Posterior cingulate gyrus (tissue), 11 donors: ENCODE data around the gene CALM3.

ENCODE experiments used
- DNase-seq, 10 donors: peaks; one replicate each; pipeline versions ENCODE4 v3.0.0 to v3.0.0-alpha.2; 2020 to 2021; ENCODE audit warnings: mixed read lengths in 3 of 10
- intact Hi-C: fragments of 100-400 bp; cut with DNase I; formaldehyde crosslinking; loops from one replicate; pipeline ENCODE4 v1.15.1; 2023

Gene CALM3

GRCh38 chr19:46633130-46633529 lies 32.0 kb downstream of the CALM3 start:
- intact Hi-C loops: no loop called here
- peak in 1 of 10 donors; percentile 52 for DNase-seq

GRCh38 chr19:46634045-46634655 lies 33.0 kb downstream of the CALM3 start:
- intact Hi-C loops: no loop called here
- DNase-seq: peak in 9 of 10 donors; percentile 44 to 95 (median 72)

DNA sequence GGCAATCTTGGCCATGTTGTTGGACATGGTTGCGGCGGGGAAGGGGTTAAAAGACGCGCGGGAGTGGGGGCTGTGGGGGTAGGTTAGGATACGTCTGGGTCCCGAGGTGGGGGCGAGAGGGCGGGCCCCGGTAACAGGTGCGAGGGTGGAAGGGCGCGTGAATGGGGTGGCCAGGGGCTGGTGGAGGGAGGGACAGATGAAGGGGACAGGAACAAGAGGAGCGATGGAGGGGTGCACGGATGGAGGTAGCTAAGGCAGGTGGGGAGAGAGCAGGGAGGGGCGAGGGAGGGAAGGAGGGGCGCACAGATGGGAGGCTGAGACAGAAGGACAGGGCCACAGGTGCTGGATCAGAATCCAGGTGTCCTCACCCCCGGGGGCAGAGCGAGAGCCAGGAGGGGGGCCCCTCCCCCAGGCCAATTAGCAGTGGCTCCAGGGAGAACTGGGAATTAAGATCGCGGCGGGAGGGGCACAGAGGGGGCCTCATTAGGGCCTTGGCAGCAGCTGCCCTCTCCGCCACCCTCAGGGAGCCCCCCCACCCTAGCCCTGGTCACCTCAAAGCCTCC lies 33.6 kb downstream of the CALM3 start:
- intact Hi-C loops: no loop called here
- DNase-seq: no peak

GRCh38 chr19:46635920-46636761 lies 35.0 kb downstream of the CALM3 start, which contains the start of gene GNG8:
GNG8 (minus strand) TSS chr19:46636202; CDS start chr19:46634682, 1,520 bp downstream.
- peak in 2 of 10 donors; percentile 29 to 82 for DNase-seq

GRCh38 chr19:46637224-46637623 lies 36.1 kb downstream of the CALM3 start:
- DNase-seq: peak in 2 of 10 donors; percentile 27 to 63
- intact Hi-C loops: no loop called here

More at GRCh38 chr19:46635920-46636761, 35.0 kb downstream of the CALM3 start, which contains the start of gene GNG8:
- intact Hi-C loops: no loop called here

DNA sequence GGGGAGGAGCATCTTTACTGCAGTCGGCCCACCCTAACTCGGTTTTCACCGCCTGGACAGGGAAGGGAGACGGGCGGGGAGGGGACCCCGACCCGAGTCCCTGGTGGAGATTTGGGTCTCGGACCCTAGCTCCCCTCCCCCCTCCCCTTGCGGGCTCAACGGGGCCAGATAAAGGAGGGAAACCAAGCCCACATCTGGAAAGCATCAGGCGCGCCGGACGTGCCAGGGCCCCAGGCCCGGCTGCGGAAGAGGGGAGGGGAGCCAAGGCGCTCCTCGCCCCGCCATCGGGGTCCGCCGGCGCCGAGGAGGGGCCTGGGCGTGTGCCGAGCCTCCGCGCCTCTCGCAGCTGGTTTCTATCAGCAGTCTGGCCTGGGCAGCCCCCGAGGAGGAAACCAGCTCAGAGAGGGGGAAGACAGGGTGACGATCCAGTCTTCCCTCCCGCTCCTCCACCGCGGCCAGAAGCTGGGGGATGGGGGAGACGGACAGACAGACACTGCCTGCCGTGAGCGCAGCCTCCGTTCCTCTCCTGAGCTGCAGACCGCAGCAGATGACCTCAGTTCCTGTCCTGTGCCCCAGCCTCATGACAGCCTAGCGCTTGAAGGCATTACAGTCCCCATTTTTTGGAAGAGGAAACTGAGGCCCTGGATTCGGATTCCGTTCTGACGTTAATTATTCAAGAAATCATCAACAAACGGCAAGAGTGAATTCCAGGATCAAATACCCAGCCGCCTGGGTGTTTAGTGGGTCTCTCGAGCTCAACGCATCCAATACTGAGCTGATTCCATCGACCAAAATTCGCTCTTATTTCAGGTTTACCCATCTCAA lies 38.4 kb downstream of the CALM3 start:
- intact Hi-C loops: no loop called here
- peak in 2 of 10 donors; percentile 25 to 55 for DNase-seq

GRCh38 chr19:46640656-46641055 lies 39.5 kb downstream of the CALM3 start:
- intact Hi-C loops: no loop called here
- no peak for DNase-seq

DNA sequence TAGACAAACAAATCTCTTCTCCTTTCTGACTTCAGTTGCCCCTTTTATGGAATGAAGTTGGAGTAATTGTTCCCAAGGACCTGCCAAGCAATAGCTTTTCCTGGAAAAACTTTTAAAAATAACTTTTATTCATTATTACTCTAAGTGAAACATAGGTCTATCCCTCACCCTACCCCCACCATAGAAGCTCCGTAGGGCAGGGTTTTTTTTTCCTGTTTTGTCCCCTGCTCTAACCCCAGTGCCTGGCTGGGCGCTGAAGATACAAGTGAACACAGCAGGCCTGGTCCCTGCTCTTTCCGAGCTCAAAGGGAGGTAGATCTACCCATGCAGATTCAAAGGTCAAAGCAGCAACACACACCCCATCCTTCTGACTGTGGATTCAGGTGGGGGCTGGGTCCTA lies 43.6 kb downstream of the CALM3 start:
- DNase-seq: no peak
- intact Hi-C loops: no loop called here

- intact Hi-C loops: no loop called here
- no peak for DNase-seq
These were observed 45.3 kb downstream of the CALM3 start for GRCh38 chr19:46646402-46646801.

GRCh38 chr19:46648060-46648960 lies 47.2 kb downstream of the CALM3 start:
- peak in 1 of 10 donors; percentile 40 for DNase-seq
- intact Hi-C loops: no loop called here

DNA sequence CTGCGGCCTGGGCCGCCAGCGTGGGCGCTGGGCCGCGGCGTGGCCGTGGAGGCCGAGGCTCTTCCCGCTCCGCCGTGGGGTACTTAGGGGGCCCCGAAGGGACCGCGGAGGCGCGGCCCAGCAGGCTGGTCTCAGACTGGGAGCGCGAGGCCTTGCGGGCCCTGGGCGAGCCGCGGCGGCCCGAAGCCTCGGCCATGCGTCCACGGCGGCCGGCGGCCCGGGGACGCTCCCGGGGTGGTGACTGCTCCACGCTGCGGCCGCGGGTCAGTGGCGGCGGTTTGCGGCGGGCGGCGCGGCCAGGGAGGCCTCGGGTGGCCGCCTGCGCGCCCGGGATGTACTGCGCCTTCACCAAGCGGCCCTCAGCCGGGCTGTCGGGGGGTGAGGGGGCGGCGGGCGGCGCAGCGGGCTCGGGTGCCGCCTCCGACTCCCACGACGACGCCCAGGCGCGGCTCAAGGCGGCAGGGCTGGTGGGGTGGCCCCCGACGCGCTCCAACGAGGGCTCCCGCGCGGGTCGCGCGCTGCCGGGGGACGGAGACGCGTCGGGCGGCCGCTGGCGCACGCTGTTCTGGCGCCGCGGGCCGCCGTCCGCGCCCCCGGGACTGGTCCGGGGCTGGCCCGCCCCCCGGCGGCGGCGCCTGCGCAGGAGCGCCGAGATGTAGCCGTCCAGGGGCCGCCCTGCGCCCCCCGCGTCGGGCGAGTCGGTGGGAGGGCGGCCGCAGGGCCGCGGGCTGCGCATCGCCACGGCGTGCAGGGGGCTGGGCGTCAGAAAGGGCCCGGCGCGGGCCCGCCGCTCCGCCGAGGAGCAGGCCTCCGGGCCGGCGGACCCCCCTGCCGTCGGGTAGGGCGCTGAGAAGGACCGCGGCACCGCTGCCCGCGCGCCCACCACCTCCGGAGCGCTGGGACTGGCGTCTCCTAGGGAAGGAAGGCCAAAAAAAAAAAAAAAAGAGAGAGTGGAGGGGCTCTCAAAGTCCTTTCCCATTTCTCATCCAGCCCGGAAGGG lies 48.1 kb downstream of the CALM3 start:
- DNase-seq: peak in 1 of 10 donors; percentile 59
- intact Hi-C loops: no loop called here

GRCh38 chr19:46650445-46650844 lies 49.3 kb downstream of the CALM3 start:
- intact Hi-C loops: no loop called here
- no peak for DNase-seq

DNA sequence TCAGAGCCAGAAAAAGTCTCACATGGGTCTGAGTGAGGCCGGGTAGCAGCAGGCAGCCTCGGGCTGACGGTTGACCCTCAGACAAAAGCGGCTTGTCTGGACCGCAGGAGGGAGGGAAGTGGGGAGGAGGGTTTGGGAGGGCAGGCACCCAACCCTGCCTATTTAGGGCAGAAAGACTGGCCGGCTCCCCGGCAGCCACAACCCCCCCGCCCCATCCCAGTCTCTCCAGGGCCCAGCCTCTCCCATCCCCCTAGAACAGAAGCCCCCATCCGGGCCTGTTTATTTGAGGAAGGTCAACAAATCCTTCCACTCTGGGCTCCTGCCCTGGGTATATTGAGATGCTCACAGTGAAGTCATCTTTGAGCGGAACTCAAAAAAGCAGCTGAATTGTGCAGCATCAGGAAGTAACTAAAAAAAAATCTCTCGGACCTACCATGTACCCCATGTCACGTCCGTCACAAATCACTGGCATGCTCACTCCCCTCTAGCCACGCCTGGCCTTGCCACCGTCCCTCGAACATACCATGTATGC lies 53.6 kb downstream of the CALM3 start:
- DNase-seq: peak; percentile 52 to 96 (median 76)
- intact Hi-C loops: no loop called here

DNA sequence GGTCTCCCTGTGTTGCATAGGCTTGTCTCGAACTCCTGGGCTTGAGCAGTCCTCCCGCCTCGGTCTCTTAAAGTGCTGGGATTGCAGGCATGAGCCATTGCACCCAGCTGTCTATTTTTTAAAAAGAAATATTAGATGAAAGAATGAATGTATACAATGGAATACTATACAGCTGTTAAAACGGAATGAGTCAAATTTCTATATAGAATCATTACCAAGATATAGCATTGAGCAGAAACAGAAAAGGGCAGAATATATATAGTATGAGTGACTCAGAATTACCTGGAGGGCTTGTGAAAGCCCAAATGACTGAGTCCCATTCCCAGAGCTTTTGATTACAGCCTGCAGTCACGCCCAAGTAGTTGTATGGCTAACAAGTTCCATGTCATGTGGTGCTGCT lies 55.4 kb downstream of the CALM3 start:
- intact Hi-C loops: no loop called here
- peak in 1 of 10 donors; percentile 33 for DNase-seq

GRCh38 chr19:46659151-46660007 lies 58.2 kb downstream of the CALM3 start:
- intact Hi-C loops: loop anchor here (10.0 kb wide), 1 partner anchor 125 kb away; no protein-coding TSS in a partner anchor

DNA sequence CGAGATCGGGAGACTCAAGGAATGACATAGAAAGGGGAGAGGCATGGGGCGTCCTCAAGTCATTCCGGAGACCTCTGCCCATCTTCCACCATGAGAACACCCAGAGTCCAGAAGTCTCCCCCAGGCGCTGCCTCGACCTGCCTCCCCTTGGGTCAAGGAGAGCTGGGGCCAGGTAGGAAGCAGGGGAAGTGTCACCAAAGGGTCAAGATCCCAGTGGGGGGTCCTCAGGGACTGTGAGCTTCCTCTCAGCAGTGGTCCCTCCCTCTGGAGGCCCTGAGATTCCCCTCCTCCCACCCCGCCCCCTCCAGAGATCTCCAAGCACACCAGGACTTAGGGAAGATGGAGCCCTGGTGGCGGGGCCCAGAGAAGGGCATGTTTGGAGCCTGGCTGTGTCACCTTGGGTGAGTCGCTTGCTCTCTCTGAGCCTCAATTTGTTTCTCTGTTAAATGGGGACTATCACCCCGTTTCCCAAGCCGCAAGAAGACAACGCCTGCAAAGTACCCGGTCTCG lies 58.9 kb downstream of the CALM3 start:
- peak in 5 of 10 donors; percentile 24 to 85 (median 37) for DNase-seq

More at GRCh38 chr19:46659151-46660007, 58.2 kb downstream of the CALM3 start:
- peak in 7 of 10 donors; percentile 44 to 90 (median 60) for DNase-seq

More for the DNA sequence above, 58.9 kb downstream of the CALM3 start:
- intact Hi-C loops: loop anchor here (10.0 kb wide), 1 partner anchor 125 kb away; no protein-coding TSS in a partner anchor
